GM23248 (cell line): ENCODE data around the gene ACAP2.

Source experiments
- EZH2 ChIP-seq: fragments of 200-600 bp; sonication (generic); IDR thresholded peaks from 2 replicates; pipeline ENCODE4 v1.6.1; 2018; ENCODE audit warnings: antibody characterized with exemption, mild to moderate bottlenecking; ENCODE audit not compliant: insufficient read depth, poor library complexity, severe bottlenecking
- EZH2phosphoT487 ChIP-seq: fragments of 200-600 bp; sonication (generic); IDR thresholded peaks from 2 replicates; pipeline ENCODE4 v1.6.1; 2018; ENCODE audit warnings: antibody characterized with exemption, moderate library complexity, mild to moderate bottlenecking, low read depth; ENCODE audit not compliant: insufficient read depth

DNA sequence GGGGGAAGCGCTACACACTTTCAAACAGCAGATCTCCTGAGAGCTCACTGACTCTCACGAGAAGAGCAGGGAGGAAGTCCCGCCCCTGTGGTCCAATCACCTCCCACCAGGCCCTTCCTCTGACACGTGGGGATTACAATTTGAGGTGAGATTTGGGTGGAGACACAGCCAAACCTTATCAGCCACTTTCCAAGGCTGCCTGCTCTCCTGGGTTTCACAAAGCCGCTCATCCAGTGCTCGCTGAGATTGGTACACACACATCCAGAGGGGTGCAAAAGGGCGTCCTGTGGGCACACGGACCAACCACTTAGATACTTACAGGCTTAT is 195.0 kb downstream of the ACAP2 start:
- no peak for TF ChIP-seq EZH2
- no peak for TF ChIP-seq EZH2phosphoT487
